Skeletal muscle cell (primary cell): ENCODE results near the gene IMMT.
"Not testable (repeated sequence)": the region's sequence is repeated elsewhere in the genome, so short reads cannot be mapped to it uniquely, and the experiment has no call there.

Experiments
- DNase-seq: peaks from one replicate; pipeline ENCODE4 v3.0.0-alpha.2; 2010; ENCODE audit warnings: low read depth
- H3K4me3 ChIP-seq: 2 replicates; pipeline ENCODE4 v1.5.1; 2011; ENCODE audit warnings: low read depth, mild to moderate bottlenecking, control low read depth, low read length, moderate library complexity

Gene IMMT

DNA sequence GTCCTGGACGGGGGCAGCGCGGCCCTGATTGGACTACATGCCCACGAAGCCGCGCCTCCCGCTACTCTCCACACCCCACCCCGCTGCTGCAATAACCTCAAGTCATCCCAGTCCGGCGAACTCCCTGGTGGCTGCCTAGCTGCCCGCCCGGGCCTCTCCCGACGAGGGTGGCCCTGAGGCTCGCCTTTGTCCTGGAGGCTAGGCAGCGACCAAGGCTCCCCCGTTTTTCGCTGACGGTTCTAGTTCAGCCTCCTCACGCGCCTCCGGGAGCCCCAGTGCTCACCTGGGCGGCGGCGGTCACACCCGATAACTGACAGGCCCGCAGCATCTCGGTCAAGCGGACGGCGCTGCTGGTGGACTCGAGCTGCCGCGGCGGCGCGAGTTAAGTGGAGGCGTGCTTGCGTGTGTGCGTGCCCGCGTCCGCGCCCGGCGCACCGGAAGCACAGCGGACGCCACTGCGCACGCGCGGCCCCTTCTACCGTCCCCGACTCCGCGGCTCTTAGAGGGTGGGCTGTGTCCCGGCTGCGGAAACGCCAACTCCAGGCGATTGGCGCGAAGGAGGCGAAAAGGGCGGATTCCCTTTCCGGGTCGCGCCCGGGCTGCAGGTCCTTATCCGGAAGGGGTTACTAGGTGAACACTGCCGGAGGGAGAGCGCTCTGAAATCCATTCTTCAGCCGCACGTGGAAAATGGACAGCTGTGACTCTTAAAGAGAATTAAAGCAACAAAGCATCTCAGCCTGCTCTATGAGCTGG is at the start of gene IMMT:
IMMT (minus strand) TSS at position 408 of the 753 bp plus-strand sequence; CDS start at position 328, 80 bp downstream.
- peak within 1 kb of the TSS; percentile 98 for H3K4me3 ChIP-seq
- peak; percentile 93 for DNase-seq

DNA sequence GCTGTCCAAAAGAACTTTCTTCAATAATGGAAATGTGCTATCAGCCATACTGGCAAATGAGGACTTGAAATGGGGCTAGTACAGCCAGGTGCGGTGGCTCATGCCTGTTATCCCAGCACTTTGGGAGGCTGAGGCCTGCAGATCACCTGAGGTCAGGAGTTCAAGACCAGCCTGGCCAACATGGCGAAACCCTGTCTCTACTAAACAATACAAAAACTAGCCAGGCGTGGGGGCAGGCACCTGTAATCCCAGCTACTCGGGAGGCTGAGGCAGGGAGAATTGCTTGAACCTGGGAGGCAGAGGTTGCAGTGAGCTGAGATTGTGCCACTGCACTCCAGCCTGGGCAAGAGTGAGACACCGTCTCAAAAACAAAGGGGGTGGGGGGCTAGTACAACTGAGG is 49.5 kb upstream of the IMMT start:
- DNase-seq, H3K4me3 ChIP-seq: not testable (repeated sequence)

DNA sequence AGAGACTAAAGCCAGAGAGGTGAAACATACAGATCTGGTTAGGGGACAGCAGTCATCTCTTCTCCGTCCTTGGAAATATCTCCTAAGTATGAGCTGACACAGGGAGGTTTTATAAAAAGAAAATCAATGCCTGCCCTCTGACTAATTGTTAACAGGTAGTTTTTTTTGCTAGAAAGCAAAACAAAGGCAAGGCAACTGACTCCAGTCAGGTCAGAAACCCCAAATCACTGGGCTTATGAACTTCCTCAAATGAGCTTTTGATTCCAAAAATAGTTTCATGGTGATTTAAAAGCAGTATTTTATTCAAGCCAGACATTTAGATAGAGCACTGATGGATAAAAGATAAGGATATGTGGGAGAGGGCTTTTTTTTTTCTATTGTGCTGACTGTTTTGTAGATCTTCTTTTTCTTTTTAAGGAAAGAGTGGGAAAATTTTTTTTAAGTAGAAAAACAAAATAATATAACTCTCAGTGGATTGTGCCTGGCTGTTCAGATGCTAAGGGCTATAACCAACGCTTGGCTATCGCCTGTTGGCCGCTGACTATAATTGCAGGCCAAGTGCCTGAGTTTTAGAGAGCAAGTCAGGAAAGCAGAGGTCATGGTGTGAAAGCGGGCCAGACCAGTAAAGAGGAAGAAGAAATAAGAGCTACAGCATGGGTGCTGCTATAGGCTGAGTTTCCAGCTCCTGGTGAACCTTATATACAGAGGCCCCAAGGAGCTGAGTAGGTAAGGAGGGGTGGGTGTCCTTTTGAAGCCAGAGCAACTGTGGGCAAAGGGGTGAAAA is 48.9 kb upstream of the IMMT start:
- no peak for DNase-seq
- H3K4me3 ChIP-seq = no peak overlapping the region

DNA sequence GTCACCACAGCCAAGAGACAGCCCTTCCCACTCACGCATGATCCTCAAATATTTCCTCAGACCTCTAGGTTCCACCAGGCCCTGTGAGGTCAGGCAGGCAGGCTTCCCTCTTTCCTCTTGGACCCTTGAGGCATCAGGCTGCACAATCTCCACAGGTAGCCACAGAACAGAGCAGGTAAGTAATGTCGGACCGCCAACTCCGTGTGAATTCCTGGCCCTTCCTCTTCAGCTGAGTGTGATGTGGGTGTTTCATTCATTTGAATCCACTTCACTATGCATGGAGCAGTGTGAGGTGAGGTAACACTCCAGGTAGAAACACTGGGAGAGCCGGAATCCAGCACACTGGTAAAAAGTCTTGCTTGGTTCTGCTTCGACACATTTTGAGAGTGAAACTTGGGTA is 48.0 kb upstream of the IMMT start:
- no peak overlapping the region for H3K4me3 ChIP-seq
- no peak for DNase-seq

DNA sequence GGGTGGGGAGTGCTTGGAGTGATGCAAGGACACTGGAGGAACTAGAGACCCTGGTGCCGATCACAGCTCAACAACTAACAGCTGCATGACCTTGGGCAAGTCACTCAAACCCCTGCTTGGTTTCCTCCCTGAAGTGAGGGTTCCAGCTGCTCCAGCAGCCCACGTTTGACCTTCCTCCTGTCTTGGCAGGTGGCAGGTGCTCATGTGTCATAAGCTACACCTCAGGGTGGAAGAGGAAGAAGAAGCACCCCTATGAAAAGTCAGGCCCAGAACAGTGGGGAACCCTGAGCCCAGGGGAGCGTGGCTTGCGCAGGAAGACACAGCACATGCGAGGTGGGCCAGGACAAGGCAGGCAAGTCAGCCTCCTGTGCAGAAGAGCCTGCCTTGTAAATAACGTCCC is 46.3 kb upstream of the IMMT start:
- no peak overlapping the region for H3K4me3 ChIP-seq
- DNase-seq = no peak

DNA sequence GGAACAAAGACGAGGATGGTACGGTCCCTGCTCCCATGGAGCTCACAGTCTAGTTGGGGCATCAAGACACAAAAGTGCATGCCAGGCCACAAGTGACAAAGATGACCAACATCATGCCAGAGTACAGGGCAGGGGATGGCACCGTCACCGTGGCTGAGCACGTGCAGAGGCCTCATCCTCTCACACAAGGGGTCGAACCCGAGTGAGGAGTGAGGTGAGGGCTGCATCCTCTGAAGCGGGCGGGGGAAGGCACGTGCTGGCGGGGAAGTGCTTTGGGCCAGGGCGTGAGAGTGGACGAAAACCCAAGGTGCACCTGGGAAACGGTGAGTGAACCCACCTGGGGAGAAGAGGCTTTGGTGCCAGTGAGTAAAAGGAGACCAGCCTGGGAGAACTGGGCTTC is 45.0 kb upstream of the IMMT start:
- no peak for DNase-seq
- no peak overlapping the region for H3K4me3 ChIP-seq

DNA sequence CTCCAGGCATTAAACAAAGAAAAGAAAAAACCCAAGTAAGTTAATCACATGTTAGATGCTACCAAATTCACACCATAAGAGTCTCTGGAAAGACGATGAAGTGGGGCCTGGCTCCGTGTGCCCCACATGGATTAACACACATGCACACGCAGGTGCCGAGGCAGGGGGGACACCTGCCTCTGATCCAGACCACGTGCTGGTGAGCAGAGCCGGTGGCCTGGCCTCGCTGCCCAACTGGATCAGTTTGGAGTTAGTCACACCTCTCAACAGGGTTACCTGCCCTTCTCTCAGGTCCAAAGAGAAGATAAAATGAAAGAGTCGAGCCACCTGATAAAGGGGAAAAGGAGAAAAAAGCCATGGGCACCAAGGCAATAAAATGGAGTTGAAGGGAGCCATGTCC is 44.5 kb upstream of the IMMT start:
- DNase-seq = no peak
- no peak overlapping the region for H3K4me3 ChIP-seq

DNA sequence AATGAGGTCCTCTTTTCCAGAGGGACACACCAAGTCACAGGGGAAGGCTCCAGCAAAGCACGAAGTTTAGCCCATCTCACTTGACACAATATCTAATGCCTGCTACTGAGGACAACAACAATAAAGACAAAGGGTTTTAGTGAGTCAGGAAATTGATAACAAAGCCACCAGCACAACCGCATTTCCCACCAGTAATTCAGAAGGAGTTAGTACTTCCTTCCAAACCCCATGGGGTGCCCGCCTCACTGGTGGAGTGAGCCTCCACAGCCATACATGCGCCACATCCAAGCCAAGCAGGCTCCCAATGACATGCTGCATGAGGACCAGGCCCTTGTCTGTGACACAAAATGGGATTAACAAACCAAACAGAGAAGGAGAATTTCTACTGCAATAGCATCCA is 44.1 kb upstream of the IMMT start:
- no peak overlapping the region for H3K4me3 ChIP-seq
- DNase-seq = no peak

DNA sequence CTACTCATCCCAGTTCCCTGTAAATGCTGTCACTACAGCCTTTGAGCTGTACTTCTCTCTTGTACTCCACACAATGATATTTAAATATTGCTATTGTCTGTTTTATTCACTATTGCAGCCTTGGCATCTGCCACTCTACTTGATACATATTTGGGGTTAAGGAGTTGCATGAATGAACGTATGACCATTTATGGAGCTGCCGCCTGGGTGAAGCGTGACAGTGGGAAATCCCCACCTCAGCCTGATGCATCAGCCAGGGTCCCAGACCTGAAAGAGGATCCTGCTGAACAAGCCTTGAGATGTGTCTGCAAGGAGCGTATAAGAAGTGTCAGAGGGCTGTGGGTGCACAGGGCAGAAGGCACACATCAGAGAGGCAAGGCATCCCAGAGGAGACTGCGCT is 43.1 kb upstream of the IMMT start:
- DNase-seq = no peak
- H3K4me3 ChIP-seq = no peak overlapping the region

DNA sequence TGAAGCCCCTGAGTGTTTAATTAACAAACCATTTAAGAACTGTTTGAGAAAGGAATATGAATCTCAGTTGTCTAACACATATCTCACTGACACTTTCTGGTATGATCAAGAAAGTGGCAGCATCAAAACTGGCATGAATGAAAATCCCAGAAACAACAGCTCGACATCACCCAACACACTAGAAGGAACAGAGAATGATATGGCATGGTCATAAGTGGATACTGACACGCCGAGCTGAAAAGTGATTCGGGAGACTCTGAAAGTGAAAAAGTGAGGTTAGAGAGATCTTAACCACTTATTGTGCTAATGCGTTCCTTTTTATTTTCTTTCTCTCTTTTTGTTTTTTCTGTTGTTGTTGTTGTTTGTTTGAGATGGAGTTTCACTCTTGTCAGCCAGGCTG is 41.9 kb upstream of the IMMT start:
- H3K4me3 ChIP-seq = no peak overlapping the region
- no peak for DNase-seq

DNA sequence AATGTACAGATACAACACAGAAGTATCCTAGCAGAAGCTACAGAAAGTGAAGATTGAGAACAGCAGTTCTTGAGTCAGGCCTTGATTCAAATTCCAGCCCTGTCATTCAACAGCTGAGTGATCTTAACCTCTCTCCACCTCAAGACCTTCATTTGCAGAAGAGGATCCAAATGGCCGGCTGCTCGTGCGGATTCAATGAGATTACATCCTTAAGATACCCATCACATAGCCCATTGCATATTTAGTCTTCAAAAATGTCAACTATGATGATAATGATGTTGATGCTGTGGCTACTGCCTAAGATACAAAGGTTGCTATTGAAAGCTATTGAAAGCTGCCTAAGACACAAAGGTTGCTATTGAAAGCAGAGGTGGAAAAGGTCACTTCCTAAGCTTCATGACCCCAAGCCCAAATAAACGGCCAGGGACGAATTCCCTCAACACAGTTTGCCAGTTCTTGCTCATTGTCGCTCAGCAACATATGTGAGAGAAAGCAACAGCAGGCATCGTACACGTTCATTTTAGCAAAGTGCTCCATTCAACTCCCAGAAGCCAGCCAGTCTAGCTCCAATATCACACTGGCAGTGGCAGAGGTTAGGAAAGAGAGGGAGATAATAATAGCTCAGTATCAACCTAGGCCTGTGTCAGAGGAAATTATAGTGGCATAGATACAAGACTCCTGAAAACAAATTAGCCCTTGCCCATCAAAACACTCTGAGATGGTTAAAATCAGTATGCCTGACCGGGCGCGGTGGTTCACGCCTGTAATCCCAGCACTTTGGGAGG is 40.1 kb upstream of the IMMT start:
- no peak overlapping the region for H3K4me3 ChIP-seq
- no peak for DNase-seq

DNA sequence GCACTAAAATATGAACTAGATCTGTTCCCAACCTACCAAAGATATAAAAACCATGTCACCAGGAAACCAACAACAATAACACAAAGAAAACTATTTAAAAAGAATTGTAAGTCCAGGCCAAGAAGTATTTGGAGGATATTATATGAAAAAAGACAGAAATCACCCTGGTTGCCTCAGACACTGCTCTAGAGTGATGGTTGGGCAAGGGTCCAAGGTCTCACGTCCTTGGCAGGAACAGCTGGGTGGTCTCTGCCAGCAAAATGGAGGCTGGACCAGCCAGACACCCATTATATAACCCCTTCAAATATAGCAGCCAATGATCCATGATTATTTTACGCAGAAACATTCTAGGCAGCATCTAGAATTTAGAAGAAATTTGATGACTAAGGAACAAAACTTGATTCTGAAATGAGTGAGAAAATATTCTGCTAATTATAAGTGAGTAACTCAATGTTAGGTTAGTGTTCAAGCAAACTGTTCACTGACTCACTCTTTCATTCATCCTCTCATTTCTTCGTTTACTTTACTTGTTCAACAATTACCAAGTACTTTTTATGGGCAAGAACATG is 39.4 kb upstream of the IMMT start:
- DNase-seq = no peak

DNA sequence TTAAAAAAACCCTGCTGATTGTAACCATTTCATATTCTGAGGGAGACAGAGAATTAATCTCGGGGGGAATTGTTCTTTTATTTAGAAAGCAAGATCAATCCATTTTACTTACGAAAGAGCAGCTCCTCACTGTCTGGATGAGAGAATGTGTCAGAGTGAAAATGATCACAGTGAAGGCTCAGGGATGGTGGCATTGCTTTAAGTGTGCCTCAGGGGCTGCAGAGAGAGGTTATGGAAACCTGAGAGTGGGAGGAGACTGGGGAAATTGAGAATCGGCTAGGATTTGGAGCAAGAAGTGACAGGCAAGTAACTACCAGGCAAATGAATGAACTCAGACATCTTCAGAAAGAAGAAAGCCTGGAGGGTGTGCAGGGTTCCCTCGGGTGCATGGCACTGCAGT is 38.2 kb upstream of the IMMT start:
- DNase-seq = no peak
- H3K4me3 ChIP-seq = no peak overlapping the region

More for the DNA sequence above, 39.4 kb upstream of the IMMT start:
- no peak overlapping the region for H3K4me3 ChIP-seq

DNA sequence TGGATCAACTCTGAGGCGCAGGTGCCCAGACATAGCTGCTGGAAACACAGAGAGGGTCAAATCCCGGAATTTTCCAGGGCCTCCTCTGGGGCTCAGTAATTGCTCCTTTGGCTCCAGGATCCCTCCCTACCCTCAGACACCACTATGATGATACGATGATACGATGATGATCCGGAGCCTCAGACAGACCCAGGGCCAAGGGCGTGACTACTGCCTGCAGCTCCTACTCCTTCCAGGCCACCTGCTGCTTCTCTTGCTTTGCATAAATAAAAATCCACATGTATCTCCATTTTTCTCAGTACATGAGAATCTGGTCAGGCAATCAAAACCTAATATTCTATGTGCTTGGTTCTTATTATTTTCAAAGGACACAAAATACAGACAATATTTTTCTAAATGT is 37.6 kb upstream of the IMMT start:
- H3K4me3 ChIP-seq = no peak overlapping the region
- no peak for DNase-seq

DNA sequence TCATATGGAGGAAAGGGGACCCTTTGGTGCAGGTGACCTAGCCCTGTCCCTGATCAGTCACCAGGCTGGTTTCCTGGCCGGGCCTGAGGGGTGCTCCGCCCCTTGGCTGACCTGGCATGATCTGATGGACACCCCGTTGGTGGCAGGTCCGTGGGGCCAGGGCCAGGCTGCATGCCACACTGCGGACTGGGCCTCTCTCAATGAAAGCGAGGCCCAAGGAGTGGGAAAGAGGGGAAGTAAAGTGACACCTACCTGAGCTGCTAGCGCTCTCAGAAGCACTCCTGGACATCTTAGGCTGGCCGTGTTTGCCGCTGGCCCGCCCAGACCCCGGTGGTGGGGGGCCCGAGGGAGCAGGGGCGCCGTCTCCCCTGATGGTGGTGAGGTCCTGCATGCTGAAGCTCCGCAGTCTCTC is 37.1 kb upstream of the IMMT start:
- H3K4me3 ChIP-seq = no peak overlapping the region
- DNase-seq = no peak

DNA sequence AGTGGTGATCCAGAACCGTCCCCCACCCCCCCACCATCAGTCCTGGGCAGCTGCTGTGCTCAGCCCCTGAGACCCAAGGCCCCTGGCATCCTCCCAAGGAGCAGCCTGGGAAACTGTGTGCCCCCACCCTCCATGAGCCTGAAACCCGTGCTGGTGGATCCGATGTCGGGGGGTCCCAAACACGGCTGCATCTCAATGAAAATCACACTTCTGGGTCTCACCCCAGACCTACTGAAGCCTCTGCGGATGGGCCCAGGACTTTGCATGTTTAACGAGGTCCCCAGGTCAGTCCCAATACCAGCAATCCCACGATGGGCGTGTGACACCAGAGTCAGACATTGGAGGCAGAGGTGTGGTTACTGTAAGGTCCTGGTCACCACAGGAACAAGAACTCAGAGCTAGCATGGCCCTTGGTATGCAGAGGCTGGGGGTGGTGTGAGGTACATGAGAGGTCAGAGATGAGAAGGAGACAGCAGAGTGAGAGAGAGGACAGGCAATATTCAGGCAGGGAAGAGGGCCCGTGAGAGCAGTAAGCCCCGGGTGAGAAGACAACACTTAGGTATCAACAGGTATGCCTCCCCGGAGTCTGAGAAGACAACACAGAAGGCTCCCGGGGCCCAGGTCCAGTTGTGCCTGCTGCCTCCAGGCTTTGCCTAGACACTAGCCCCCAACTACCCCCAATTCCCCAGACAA is 36.6 kb upstream of the IMMT start:
- DNase-seq = no peak
- no peak overlapping the region for H3K4me3 ChIP-seq

DNA sequence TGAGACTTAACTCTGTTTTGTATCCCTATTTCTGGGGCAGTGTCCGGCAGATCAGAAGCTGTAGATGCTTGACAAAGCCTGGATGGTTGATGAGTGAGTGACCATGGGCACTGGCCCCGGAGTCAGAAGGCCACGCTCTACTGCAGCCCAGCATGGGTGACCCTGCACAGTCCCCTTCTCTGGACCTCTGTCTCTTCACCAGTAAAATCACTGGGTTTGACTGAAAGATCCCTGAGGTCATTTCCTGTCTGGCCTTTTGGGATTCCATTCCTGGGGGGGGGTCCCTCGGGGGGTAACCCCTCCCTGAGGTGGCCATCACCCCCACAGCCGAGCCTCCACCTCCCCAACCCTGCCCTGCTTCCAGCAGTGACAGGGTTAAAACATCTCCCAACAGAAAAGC is 35.7 kb upstream of the IMMT start:
- H3K4me3 ChIP-seq = no peak overlapping the region
- DNase-seq = no peak

DNA sequence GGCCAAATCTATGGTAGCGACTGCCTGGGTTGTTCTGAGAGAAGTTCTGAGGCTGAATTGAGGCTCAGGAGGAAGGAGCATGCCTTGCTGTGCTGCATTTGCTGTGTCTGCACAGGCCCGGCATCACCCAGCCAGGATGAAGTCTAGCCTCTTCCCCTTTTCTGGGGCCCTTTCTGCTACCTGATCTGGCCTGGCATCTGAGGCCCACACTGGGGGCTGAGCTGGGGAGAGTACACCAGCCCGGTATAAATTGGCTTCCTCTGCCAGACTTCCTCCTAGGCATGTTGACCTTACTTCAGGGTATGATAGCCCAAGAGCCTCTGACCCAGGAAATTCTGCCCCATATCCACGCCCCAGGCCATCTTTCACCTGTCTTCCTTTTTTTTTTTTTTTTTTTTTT is 34.0 kb upstream of the IMMT start:
- DNase-seq = no peak
- H3K4me3 ChIP-seq = no peak overlapping the region

DNA sequence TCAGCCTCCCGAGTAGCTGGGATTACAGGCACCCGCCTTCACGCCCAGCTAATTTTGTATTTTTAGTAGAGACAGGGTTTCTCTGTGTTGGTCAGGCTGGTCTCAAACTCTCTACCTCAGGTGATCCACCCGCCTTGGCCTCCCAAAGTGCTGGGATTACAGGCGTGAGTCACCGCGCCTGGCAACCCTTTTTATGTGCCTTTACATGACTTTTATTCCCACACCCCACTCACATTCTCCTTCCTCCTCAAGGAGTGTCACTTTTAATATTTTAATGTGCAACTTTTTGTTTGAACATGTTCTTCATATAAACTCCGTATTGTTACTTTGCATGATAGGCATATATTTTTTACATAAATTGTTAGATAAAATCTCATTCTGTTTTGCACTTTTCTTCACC is 33.3 kb upstream of the IMMT start:
- DNase-seq, H3K4me3 ChIP-seq: not testable (repeated sequence)
